A549 (cell line): ENCODE data around the gene LEO1. TPM values are rescaled to one million over a fixed set of nuclear protein-coding genes. Genes with fewer than 3 reads are reported as not detected.

ENCODE experiments used
- ATAC-seq, 2 experiments: fragments of 200-7000 bp in 1 of 2; fragments of >200 bp in 1 of 2; cut with Nextera tagmentation in 1 of 2; cut with Tn5 transposase in 1 of 2; 3 replicates each; pipeline versions ENCODE4 v1.8.0 to v1.9.1; 2018 to 2020; ENCODE audit warnings: mild to moderate bottlenecking in 1 of 2, moderate library complexity in 1 of 2
- CTCF ChIA-PET: fragments of 300-600 bp; sonication (Branson Sonifier 250); formaldehyde crosslinking; extraction: SDS; loops from one replicate; lab custom pipeline; 2021; ENCODE audit warnings: antibody characterized with exemption, inconsistent platforms; lab: Yijun Ruan, JAX
- POLR2A ChIA-PET: fragments of 350-600 bp; formaldehyde crosslinking; extraction: SDS; loops from one replicate; lab custom pipeline; 2021; ENCODE audit warnings: antibody characterized with exemption, inconsistent platforms; lab: Yijun Ruan, JAX
- DNase-seq, 2 experiments: peaks; one replicate each; pipeline versions ENCODE4 v3.0.0 to v3.0.0-alpha.2; 2011 to 2016; ENCODE audit warnings: low read depth in 1 of 2, low spot score in 1 of 2
- FAIRE-seq: peaks from 2 replicates; lab custom pipeline; 2011; peaks lifted over from hg19 to GRCh38; lab: Jason Lieb, UNC
- H3K27ac ChIP-seq, 2 experiments: fragments of >200 bp; sonication (Bioruptor Twin); formaldehyde crosslinking; 3 replicates each; pipeline ENCODE4 v1.5.1; 2016 to 2017
- H3K4me1 ChIP-seq: fragments of >200 bp; sonication (Bioruptor Twin); formaldehyde crosslinking; 3 replicates; pipeline ENCODE4 v1.6.1; 2016
- H3K4me2 ChIP-seq: fragments of >200 bp; sonication (Bioruptor Twin); formaldehyde crosslinking; 3 replicates; pipeline ENCODE4 v1.6.1; 2016
- H3K4me3 ChIP-seq: fragments of >200 bp; sonication (Bioruptor Twin); formaldehyde crosslinking; 3 replicates; pipeline ENCODE4 v1.5.1; 2016
- H3K9me3 ChIP-seq: fragments of >200 bp; sonication (Bioruptor Twin); formaldehyde crosslinking; 3 replicates; pipeline ENCODE4 v1.6.1; 2016
- BHLHE40 ChIP-seq: IDR thresholded peaks from 2 replicates; pipeline ENCODE4 v1.6.1; 2012; ENCODE audit warnings: low read depth, low read length, inconsistent platforms
- CBX2 ChIP-seq: fragments of 200-600 bp; sonication (generic); IDR thresholded peaks from 2 replicates; pipeline ENCODE4 v1.6.1; 2016; ENCODE audit warnings: low read depth, mild to moderate bottlenecking, borderline replicate concordance
- CBX8 ChIP-seq: fragments of 200-600 bp; sonication (generic); IDR thresholded peaks from 2 replicates; pipeline ENCODE4 v1.6.1; 2016
- CHD2 ChIP-seq: fragments of 150-350 bp; IDR thresholded peaks from 2 replicates; pipeline ENCODE4 v1.6.1; 2014; ENCODE audit warnings: low read length; ENCODE audit not compliant: partially characterized antibody
- EHMT2 ChIP-seq: fragments of 200-600 bp; sonication (generic); IDR thresholded peaks from 2 replicates; pipeline ENCODE4 v1.6.1; 2016; ENCODE audit warnings: antibody characterized with exemption, low read depth, mild to moderate bottlenecking, moderate library complexity
- FOSB ChIP-seq: fragments of 250-450 bp; sonication (Bioruptor Pico); IDR thresholded peaks from 2 replicates; pipeline ENCODE4 v1.5.0; 2020; ENCODE audit warnings: mild to moderate bottlenecking, moderate library complexity
- FOXS1 ChIP-seq: fragments of 250-450 bp; sonication (Bioruptor Pico); IDR thresholded peaks from 2 replicates; pipeline ENCODE4 v1.5.0; 2020; ENCODE audit warnings: mild to moderate bottlenecking, moderate library complexity
- HEYL ChIP-seq: fragments of 250-450 bp; sonication (Bioruptor Pico); IDR thresholded peaks from 2 replicates; pipeline ENCODE4 v1.8.0; 2021; ENCODE audit warnings: mild to moderate bottlenecking, moderate library complexity
- HOXB5 ChIP-seq: fragments of 250-450 bp; sonication (Bioruptor Pico); IDR thresholded peaks from 2 replicates; pipeline ENCODE4 v1.5.0; 2020; ENCODE audit warnings: mild to moderate bottlenecking, moderate library complexity
- JUN ChIP-seq, 2 experiments: fragments of >200 bp; sonication (Bioruptor Twin); formaldehyde crosslinking; IDR thresholded peaks; 2 replicates in 1 of 2; 3 replicates in 1 of 2; pipeline ENCODE4 v1.6.1; 2016 to 2017
- KDM5A ChIP-seq: fragments of 200-600 bp; sonication (generic); IDR thresholded peaks from 2 replicates; pipeline ENCODE4 v1.6.1; 2016; ENCODE audit warnings: antibody characterized with exemption, mild to moderate bottlenecking
- MAFK ChIP-seq: fragments of 450-650 bp; IDR thresholded peaks from 2 replicates; pipeline ENCODE4 v1.6.1; 2014; ENCODE audit not compliant: partially characterized antibody
- MAZ ChIP-seq: fragments of 150-350 bp; IDR thresholded peaks from 2 replicates; pipeline ENCODE4 v1.6.1; 2014; ENCODE audit warnings: antibody characterized with exemption, low read depth, low read length, borderline replicate concordance
- NFE2L2 ChIP-seq: fragments of 150-350 bp; conservative IDR thresholded peaks from 2 replicates; pipeline ENCODE4 v1.6.1; 2014; ENCODE audit warnings: low read length
- POLR2A ChIP-seq: IDR thresholded peaks from 2 replicates; pipeline ENCODE4 v1.6.1; 2012; ENCODE audit warnings: mild to moderate bottlenecking, low read length
- TFCP2L1 ChIP-seq: fragments of 250-450 bp; sonication (Bioruptor Pico); IDR thresholded peaks from 2 replicates; pipeline ENCODE4 v1.5.0; 2021; ENCODE audit warnings: mild to moderate bottlenecking
- ZNF302 ChIP-seq: fragments of 250-450 bp; sonication (Bioruptor Pico); IDR thresholded peaks from 2 replicates; pipeline ENCODE4 v1.9.0; 2021; ENCODE audit warnings: inconsistent platforms, mild to moderate bottlenecking, moderate library complexity
- ZSCAN20 ChIP-seq: fragments of 250-450 bp; sonication (Bioruptor Pico); IDR thresholded peaks from 2 replicates; pipeline ENCODE4 v1.8.0; 2022; ENCODE audit warnings: mild to moderate bottlenecking, moderate library complexity
- WGBS: methylation state at CpG from one replicate; pipeline ENCODE4 v1.1.6; 2017; ENCODE audit errors: missing lambda C conversion rate; 5-methylcytosine and 5-hydroxymethylcytosine counted together
- polyA plus RNA-seq, 4 experiments: library from polyadenylated mRNA; depleted of rRNA in 3 of 4; stranded (reverse); fragments of >200 nt; fragmentation: RNase III in 1 of 4; extraction: RNeasy Plus Mini Kit Qiagen cat#74134 plus additional on column Dnase treatment in 1 of 4; gene quantifications; 2 replicates in 3 of 4; 3 replicates in 1 of 4; pipeline ENCODE4 v1.2.3, GENCODE V29; 2011 to 2017
- TF ChIP-seq, protein P1 (sequence below): IDR thresholded peaks from 2 replicates; pipeline ENCODE4 v1.6.1; 2012
- TF ChIP-seq, protein P2 (sequence below): IDR thresholded peaks from 2 replicates; pipeline ENCODE4 v1.6.1; 2012; ENCODE audit warnings: low read depth, borderline replicate concordance
- TF ChIP-seq, protein P3 (sequence below): fragments of 250-450 bp; sonication (Bioruptor Pico); IDR thresholded peaks from 2 replicates; pipeline ENCODE4 v1.5.0; 2021; ENCODE audit warnings: mild to moderate bottlenecking, moderate library complexity, borderline replicate concordance
- TF ChIP-seq, protein P4 (sequence below): fragments of 250-450 bp; sonication (Bioruptor Pico); IDR thresholded peaks from 2 replicates; pipeline ENCODE4 v1.5.0; 2020; ENCODE audit warnings: low read depth, mild to moderate bottlenecking, moderate library complexity
- TF ChIP-seq, protein P5 (sequence below): fragments of >200 bp; sonication (Bioruptor Twin); formaldehyde crosslinking; IDR thresholded peaks from 2 replicates; pipeline ENCODE4 v1.6.1; 2016
- TF ChIP-seq, protein P6 (sequence below): fragments of 200-600 bp; sonication (generic); IDR thresholded peaks from 2 replicates; pipeline ENCODE4 v1.6.1; 2016; ENCODE audit warnings: antibody characterized with exemption, mild to moderate bottlenecking, moderate library complexity
- TF ChIP-seq, protein P7 (sequence below): fragments of >200 bp; sonication (Bioruptor Twin); formaldehyde crosslinking; IDR thresholded peaks from 3 replicates; pipeline ENCODE4 v1.5.1; 2016

The LEO1 gene
- polyA plus RNA-seq, 2 of the 4 experiments (the other 2 are of a cell fraction): 22.3 to 60.3 TPM

DNA sequence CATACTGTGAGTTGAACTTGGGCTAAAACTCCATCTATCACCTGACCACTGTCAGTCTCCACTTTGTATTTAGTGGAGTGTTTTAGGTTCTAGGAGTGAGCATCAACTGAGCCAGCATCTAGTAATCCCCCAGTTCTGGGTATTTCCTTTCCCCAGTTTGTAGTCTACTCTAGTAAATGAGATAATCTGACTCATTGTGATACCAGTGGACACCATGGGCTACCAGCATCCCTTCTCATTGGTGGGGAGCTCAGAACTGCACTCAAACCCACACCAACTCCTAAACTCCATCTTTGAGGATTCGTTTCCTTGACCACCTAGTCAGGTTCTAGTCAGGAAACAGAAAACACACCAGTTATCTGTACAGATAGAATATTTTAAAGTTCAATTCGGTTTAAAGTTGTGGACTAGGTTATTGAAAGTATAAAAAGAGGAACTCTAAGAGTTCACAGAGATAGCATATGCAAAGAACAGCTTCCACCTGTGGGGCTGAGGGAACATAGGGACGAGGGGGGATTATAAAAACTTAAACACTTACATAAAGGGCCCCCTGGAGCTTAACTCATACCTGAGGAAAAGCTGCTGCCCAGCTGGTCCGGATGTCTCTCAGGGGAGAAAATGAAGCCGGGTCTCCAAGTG, 36.0 kb downstream of the LEO1 start:
- ATAC-seq: peak; percentile 13 to 35; a peak in 4 of 6 replicates
- TF ChIP-seq, protein P1, sequence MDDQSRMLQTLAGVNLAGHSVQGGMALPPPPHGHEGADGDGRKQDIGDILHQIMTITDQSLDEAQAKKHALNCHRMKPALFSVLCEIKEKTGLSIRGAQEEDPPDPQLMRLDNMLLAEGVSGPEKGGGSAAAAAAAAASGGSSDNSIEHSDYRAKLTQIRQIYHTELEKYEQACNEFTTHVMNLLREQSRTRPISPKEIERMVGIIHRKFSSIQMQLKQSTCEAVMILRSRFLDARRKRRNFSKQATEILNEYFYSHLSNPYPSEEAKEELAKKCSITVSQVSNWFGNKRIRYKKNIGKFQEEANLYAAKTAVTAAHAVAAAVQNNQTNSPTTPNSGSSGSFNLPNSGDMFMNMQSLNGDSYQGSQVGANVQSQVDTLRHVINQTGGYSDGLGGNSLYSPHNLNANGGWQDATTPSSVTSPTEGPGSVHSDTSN: no peak
- TF ChIP-seq JUN (IDR thresholded peaks at IDR 0.05) (no peak), FOXS1 (CRISPR knock-in tag) (no peak), MAFK (no peak), MAZ (no peak), KDM5A (no peak), FOSB (CRISPR knock-in tag) (no peak), TFCP2L1 (CRISPR knock-in tag) (no peak), EHMT2 (no peak), HEYL (CRISPR knock-in tag) (no peak), POLR2A (no peak), NFE2L2 (no peak), CBX8 (no peak), HOXB5 (CRISPR knock-in tag) (no peak)
- TF ChIP-seq, protein P2, sequence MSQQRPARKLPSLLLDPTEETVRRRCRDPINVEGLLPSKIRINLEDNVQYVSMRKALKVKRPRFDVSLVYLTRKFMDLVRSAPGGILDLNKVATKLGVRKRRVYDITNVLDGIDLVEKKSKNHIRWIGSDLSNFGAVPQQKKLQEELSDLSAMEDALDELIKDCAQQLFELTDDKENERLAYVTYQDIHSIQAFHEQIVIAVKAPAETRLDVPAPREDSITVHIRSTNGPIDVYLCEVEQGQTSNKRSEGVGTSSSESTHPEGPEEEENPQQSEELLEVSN: no peak
- TF ChIP-seq, protein P3, sequence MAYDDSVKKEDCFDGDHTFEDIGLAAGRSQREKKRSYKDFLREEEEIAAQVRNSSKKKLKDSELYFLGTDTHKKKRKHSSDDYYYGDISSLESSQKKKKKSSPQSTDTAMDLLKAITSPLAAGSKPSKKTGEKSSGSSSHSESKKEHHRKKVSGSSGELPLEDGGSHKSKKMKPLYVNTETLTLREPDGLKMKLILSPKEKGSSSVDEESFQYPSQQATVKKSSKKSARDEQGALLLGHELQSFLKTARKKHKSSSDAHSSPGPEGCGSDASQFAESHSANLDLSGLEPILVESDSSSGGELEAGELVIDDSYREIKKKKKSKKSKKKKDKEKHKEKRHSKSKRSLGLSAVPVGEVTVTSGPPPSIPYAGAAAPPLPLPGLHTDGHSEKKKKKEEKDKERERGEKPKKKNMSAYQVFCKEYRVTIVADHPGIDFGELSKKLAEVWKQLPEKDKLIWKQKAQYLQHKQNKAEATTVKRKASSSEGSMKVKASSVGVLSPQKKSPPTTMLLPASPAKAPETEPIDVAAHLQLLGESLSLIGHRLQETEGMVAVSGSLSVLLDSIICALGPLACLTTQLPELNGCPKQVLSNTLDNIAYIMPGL: no peak
- TF ChIP-seq, all 56 proteins: peak for 0

DNA sequence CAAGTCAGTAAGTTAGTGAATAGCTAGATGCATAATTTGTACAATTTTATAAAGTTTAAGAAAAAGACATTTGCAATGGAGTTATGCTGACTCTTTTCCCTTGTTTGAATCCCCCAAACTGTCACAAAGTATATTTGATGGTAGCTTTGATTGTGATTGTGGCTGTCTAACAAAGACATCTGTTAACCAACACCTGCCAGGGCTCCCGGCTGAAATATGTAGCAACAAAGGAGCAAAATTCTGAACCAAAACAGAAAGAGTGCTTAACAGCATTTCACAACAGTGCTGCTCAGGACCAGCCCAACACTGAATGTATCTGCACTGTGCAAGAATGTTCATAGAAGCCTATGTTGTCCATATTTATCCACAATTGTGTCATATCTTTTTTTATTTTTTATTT, 39.4 kb downstream of the LEO1 start:
- ChIA-PET POLR2A (no interaction called here), CTCF (interaction anchor here (1.2 to 4.0 kb wide), 2 partner anchors 11 to 14 kb away, joined by 3 to 15 read pairs; no protein-coding TSS in a partner anchor)
- WGBS: 78% methylated on average over 1 of the region's 1 CpG
- ATAC-seq (peak in 1 of 2 experiments; percentile 14; a peak in 1 of 6 replicates), DNase-seq (no peak), FAIRE-seq (no peak)
- Histone ChIP-seq H3K9me3 (no peaks in the 10 kb centered on the region), H3K4me2 (no peak overlapping the region), H3K4me3 (no peak overlapping the region), H3K4me1 (peaks cover 5% of the 10 kb centered on the region; the same call in 2 of the 3 replicates), H3K27ac (no peak overlapping the region)
- TF ChIP-seq, protein P4, sequence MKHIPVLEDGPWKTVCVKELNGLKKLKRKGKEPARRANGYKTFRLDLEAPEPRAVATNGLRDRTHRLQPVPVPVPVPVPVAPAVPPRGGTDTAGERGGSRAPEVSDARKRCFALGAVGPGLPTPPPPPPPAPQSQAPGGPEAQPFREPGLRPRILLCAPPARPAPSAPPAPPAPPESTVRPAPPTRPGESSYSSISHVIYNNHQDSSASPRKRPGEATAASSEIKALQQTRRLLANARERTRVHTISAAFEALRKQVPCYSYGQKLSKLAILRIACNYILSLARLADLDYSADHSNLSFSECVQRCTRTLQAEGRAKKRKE (CRISPR knock-in tag): no peak
- TF ChIP-seq, protein P5, sequence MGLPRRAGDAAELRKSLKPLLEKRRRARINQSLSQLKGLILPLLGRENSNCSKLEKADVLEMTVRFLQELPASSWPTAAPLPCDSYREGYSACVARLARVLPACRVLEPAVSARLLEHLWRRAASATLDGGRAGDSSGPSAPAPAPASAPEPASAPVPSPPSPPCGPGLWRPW: no peak
- TF ChIP-seq BHLHE40: no peak
- TF ChIP-seq, protein P1: no peak
- no peak for TF ChIP-seq ZNF302
- TF ChIP-seq, protein P6, sequence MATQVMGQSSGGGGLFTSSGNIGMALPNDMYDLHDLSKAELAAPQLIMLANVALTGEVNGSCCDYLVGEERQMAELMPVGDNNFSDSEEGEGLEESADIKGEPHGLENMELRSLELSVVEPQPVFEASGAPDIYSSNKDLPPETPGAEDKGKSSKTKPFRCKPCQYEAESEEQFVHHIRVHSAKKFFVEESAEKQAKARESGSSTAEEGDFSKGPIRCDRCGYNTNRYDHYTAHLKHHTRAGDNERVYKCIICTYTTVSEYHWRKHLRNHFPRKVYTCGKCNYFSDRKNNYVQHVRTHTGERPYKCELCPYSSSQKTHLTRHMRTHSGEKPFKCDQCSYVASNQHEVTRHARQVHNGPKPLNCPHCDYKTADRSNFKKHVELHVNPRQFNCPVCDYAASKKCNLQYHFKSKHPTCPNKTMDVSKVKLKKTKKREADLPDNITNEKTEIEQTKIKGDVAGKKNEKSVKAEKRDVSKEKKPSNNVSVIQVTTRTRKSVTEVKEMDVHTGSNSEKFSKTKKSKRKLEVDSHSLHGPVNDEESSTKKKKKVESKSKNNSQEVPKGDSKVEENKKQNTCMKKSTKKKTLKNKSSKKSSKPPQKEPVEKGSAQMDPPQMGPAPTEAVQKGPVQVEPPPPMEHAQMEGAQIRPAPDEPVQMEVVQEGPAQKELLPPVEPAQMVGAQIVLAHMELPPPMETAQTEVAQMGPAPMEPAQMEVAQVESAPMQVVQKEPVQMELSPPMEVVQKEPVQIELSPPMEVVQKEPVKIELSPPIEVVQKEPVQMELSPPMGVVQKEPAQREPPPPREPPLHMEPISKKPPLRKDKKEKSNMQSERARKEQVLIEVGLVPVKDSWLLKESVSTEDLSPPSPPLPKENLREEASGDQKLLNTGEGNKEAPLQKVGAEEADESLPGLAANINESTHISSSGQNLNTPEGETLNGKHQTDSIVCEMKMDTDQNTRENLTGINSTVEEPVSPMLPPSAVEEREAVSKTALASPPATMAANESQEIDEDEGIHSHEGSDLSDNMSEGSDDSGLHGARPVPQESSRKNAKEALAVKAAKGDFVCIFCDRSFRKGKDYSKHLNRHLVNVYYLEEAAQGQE: no peak
- TF ChIP-seq MAZ: no peak
- TF ChIP-seq CBX2: no peak
- no peak for TF ChIP-seq POLR2A
- TF ChIP-seq HOXB5 (CRISPR knock-in tag): no peak
- no peak for TF ChIP-seq CHD2
- TF ChIP-seq, protein P7, sequence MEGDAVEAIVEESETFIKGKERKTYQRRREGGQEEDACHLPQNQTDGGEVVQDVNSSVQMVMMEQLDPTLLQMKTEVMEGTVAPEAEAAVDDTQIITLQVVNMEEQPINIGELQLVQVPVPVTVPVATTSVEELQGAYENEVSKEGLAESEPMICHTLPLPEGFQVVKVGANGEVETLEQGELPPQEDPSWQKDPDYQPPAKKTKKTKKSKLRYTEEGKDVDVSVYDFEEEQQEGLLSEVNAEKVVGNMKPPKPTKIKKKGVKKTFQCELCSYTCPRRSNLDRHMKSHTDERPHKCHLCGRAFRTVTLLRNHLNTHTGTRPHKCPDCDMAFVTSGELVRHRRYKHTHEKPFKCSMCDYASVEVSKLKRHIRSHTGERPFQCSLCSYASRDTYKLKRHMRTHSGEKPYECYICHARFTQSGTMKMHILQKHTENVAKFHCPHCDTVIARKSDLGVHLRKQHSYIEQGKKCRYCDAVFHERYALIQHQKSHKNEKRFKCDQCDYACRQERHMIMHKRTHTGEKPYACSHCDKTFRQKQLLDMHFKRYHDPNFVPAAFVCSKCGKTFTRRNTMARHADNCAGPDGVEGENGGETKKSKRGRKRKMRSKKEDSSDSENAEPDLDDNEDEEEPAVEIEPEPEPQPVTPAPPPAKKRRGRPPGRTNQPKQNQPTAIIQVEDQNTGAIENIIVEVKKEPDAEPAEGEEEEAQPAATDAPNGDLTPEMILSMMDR: no peak
- no peak for TF ChIP-seq ZSCAN20 (CRISPR knock-in tag)
- TF ChIP-seq HEYL (CRISPR knock-in tag): no peak

More for the DNA sequence above, 36.0 kb downstream of the LEO1 start:
- DNase-seq: no peak
- ChIA-PET POLR2A (no interaction called here), CTCF (interaction anchor here (0.5 to 2.9 kb wide), 10 partner anchors 8 to 292 kb away, joined by 3 to 13 read pairs (median 3); no protein-coding TSS in a partner anchor)
- WGBS: 88% methylated on average over 5 of the region's 5 CpGs
- H3K4me3 ChIP-seq: no peak overlapping the region
- H3K4me1 ChIP-seq: peaks cover 5% of the 10 kb centered on the region; the same call in 2 of the 3 replicates
- H3K4me2 ChIP-seq: no peak overlapping the region
- no peak overlapping the region for H3K27ac ChIP-seq
- FAIRE-seq: no peak
- no peaks in the 10 kb centered on the region for H3K9me3 ChIP-seq
